Activated CD4-positive, alpha-beta T cell treated with anti-CD3 and anti-CD28 coated beads, Interleukin-2, Interleukin-4, amounts not matched to agents 100 ng/mL and 50 ng/mL, durations not matched to agents 16 hours and 8 hours (primary cell): ENCODE results near the gene ENTHD1.
"Not testable (repeated sequence)": the region's sequence is repeated elsewhere in the genome, so short reads cannot be mapped to it uniquely, and the experiment has no call there.

Experiments
- DNase-seq: peaks from one replicate; pipeline ENCODE4 v3.0.0-alpha.2; 2020; ENCODE audit warnings: low spot score

ENTHD1 gene

DNA sequence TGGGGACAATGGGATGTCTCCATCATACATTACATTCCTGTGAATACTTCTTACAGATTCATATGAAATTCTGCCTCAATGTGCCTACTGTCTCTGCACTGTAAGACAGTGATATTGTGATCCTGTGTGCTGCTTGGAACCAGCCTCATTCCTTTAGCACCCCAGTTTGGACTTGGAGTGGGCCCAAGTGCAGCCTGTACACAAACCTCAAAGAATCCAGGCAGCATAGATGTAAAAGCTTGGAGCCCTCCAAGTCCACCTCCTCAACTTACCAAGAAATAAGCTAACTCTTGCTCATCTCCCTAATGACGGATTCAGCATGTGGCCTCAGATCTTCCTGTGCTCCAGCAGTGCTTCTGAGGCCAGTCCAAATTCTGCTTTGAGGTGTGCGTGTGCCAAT lies 31.7 kb upstream of the ENTHD1 start:
- no peak for DNase-seq

DNA sequence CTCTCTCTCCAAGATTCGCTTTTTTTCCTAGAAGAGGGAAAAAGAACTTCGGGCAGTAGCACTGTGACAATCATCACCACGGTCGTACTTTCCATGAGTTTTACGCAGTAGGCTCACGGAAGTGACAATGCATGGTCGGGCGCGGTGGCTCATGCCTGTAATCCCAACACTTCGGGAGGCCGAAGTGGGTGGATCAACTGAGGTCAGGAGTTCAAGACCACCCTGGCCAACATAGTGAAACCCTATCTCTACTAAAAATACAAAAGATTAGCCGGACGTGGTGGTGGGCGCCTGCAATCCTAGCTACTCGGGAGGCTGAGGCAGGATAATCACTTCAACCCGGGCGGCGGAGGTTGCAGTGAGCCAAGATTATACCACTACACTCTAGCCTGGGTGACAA lies 30.7 kb upstream of the ENTHD1 start:
- no peak for DNase-seq

- DNase-seq, result no peak
Measured at GRCh38 chr22:39923696-39924095, 30.1 kb upstream of the ENTHD1 start.

DNA sequence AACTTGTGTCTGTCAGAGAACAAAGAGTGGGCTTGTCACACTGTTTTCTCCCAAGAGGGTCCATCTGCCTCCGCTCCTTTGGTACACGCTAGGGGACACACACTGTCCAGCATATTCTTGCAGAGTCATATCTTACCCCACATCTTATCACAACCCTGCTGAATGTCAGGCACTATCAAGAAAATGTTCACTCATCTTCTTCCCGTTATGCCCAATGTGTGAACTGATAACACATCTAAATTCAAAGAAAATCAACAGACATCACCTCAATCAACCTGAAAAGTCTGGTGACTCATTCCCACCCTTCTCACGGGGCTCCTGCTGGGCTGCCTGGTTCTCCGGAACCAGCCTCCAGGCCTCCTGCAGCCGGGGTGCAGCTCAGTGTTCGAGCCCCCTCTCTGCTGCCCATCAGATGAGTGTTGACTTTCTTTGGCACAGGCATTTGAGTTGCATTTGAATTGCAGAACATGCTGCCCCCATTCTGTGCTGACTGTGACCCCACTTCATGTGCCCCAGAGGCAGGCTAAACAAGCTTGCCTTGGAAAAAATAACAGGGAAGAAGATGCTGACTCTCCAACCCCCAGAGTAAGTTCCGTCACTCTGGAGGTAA lies 26.7 kb upstream of the ENTHD1 start:
- DNase-seq, result peak; percentile 92

GRCh38 chr22:39917776-39918495 lies 24.4 kb upstream of the ENTHD1 start:
- DNase-seq, result no peak

- DNase-seq, result no peak
Measured at GRCh38 chr22:39917197-39917643, 23.7 kb upstream of the ENTHD1 start.

GRCh38 chr22:39916496-39916895 lies 22.9 kb upstream of the ENTHD1 start:
- DNase-seq, result no peak

- DNase-seq, result no peak
Measured at GRCh38 chr22:39915295-39915726, 21.8 kb upstream of the ENTHD1 start.

GRCh38 chr22:39914584-39914983 lies 21.0 kb upstream of the ENTHD1 start:
- no peak for DNase-seq

- DNase-seq, result no peak
Measured at GRCh38 chr22:39913886-39914285, 20.3 kb upstream of the ENTHD1 start.

GRCh38 chr22:39913321-39913720 lies 19.8 kb upstream of the ENTHD1 start:
- DNase-seq, result no peak

- DNase-seq, result no peak
Measured at GRCh38 chr22:39910876-39911613, 17.5 kb upstream of the ENTHD1 start.

DNA sequence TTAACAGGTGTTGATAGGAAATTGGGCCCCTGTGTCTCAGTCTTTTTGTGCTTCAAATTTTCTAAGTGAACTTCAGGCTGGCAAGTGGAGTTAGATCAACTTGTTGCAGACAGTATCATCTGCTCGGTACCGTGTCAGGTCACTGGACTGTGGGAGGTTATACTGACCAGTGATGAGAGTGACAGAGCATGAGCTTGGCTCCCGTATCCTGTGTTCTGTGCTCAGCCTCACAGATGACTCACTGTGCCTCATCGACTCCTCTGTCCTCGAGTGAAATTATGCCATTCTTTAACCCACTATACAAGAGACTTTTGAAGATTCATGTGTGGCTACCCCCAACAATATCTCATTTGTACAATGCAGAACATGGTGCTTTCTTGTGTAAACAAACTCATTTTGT lies 15.2 kb upstream of the ENTHD1 start:
- peak; percentile 70 for DNase-seq

- no peak for DNase-seq
Measured at GRCh38 chr22:39908136-39908535, 14.6 kb upstream of the ENTHD1 start.

DNA sequence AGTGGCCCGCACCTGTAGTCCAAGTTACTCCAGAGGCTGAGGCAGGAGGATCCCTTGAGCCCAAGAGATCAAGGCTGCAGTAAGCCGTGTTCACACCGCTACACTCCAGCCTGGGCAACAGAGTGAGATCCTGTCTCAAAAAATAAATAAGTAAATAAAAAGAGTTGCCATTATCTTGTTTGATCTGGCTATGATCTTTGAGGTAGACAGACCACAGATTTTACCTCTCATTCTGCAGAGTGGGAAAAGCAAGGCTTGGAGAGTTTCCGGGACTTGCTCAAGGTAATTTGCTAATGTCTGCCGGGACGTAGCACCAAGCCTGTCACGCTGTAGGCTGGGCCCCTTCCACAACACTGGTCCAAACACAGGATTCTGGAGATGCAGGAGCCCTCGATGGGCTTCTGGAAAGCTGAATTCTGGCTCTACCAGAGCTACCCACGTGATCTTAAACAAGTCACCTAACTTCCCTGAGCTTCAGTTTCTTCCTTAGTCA lies 14.1 kb upstream of the ENTHD1 start:
- DNase-seq, result peak; percentile 60

DNA sequence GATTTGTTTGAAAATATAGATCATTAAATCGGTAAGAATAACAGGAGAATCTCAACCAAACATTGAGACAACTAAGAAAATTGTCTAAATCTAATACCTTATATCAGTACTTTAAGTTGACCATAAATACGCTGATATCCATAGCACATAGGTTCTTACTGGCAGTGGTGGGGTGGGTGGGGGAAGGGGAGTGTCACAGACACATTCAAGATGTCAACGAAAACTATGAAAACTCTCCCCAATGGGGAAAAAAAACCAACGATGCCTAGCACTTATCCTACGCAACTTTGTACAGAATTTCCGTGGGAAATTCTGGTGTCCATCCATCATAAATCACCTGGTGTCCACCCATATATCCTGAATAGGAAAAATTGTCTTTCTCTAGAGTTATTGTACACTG lies 13.5 kb upstream of the ENTHD1 start:
- no peak for DNase-seq

DNA sequence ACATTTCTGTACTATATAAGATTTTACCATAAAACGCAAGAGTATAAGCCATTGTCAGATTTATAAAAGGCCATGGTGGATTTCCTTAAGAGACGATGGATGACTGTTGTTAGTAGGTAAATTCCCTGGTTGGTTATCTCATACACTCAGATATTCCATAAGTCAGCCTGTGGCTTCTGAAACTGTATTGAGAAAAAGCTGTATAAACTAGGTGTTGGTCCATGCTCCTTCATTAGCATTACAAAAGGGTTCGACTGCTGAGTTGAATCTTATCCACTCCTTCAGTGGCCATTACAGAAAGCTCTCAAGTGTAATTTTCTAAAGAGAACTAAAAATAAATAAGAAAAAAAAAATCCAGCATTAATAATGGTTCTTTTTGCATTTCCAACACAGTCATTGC lies 12.6 kb upstream of the ENTHD1 start:
- DNase-seq, result no peak

GRCh38 chr22:39905687-39906086 lies 12.1 kb upstream of the ENTHD1 start:
- no peak for DNase-seq

DNA sequence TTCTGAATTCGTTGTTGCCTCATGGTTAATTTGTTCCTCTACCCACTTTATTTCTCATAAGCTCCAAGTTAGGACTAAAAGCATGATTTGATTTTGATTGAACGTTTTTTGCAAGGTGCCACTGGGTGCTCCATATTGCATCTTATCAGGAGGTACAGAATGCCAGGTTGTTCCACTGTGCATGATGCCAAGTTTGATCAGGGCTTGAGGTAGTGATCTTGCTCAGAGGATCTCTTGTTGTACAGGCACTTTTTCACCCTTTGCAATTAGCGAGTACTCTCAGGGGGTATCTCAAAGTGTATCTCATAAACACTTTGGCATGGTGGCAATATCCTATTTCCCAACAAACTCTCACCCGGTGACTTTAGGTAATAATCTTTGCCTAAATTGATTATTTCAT lies 11.3 kb upstream of the ENTHD1 start:
- no peak for DNase-seq

GRCh38 chr22:39904024-39904423 lies 10.5 kb upstream of the ENTHD1 start:
- DNase-seq, result not testable (repeated sequence)

- no peak for DNase-seq
Measured at GRCh38 chr22:39901565-39902146, 8.1 kb upstream of the ENTHD1 start.
